ENCODE results near the gene TIMM17A. TPM values are rescaled to one million over a fixed set of nuclear protein-coding genes. Genes with fewer than 3 reads are reported as not detected.

Gene TIMM17A
- total and polyA plus RNA-seq, 2 of the 8 experiments (the other 6 are each of a cell fraction or from before 2014, with no cell fraction given) = 30.3 to 57.1 TPM

DNA sequence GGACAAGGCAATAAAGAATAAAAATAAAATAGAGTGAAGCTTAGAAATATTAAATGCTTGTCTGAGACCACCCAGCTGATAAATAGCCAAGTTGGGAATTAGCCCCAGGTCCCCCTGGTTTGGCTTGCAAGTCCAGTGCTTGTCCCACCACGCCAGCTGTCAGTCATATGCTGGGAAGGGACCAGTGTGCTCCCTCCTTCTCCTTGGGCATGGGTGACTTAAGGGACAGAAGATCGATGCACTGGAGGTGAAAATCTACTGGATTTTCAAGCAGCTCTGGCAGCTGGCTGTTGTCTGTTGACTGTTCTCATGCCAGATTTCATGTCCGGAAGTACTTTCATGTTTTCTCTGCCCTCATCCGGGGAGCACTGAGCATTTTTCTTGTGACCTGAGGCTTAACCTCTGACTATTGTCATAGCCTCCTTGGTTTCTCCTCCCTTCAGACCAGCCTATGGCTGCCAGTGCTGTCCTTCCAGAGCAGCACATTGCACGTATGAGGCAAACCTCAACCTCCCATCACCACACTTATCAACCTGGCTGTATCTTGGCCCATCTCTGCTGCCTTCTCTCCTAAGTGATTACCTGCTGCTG, 21.4 kb upstream of the TIMM17A start (continued):
- TF ChIP-seq EZH2 (IDR thresholded peaks at IDR 0.05; ENCODE audit: low read depth, low read length, severe bottlenecking) = no peak
